ENCODE measurements around the gene RAB11FIP2.

GRCh38 chr10:118080817-118081216 lies 34.1 kb upstream of the RAB11FIP2 start:
- TF ChIP-seq CTCF (IDR thresholded peaks at IDR 0.05; ENCODE audit: low read length): no peak
- no peak for TF ChIP-seq EZH2 (IDR thresholded peaks at IDR 0.05; ENCODE audit: borderline replicate concordance, low read length)

Data from OCI-LY1 (cell line).